Dendritic cell treated with granulocyte-macrophage colony-stimulating factor and Interleukin-4, amounts not matched to agents 40 ng/mL and 50 ng/mL, for 4 days (primary cell): ENCODE results near the gene GSTA5.
"Not testable (repeated sequence)": the region's sequence is repeated elsewhere in the genome, so short reads cannot be mapped to it uniquely, and the experiment has no call there.

Source experiments
- H3K27ac Mint-ChIP-seq: one replicate; pipeline ENCODE4 v1.8.0; 2022; ENCODE audit warnings: mild to moderate bottlenecking, mixed read lengths
- H3K27me3 Mint-ChIP-seq: one replicate; pipeline ENCODE4 v1.8.0; 2022; ENCODE audit warnings: mild to moderate bottlenecking, mixed read lengths
- H3K36me3 Mint-ChIP-seq: one replicate; pipeline ENCODE4 v1.8.0; 2022; ENCODE audit warnings: low read depth, mixed read lengths
- H3K4me1 Mint-ChIP-seq: one replicate; pipeline ENCODE4 v1.8.0; 2022; ENCODE audit warnings: low read depth, mixed read lengths
- H3K4me3 Mint-ChIP-seq: one replicate; pipeline ENCODE4 v1.8.0; 2022; ENCODE audit warnings: mild to moderate bottlenecking, moderate library complexity, mixed read lengths
- H3K9me3 Mint-ChIP-seq: one replicate; pipeline ENCODE4 v1.8.0; 2022; ENCODE audit warnings: mixed read lengths
- intact Hi-C: fragments of 100-400 bp; cut with micrococcal nuclease; formaldehyde crosslinking; loops from one replicate; pipeline ENCODE4 v1.15.0; 2022

Gene GSTA5

GRCh38 chr6:52840763-52841585 lies at the start of gene GSTA5:
Gene GSTA5 (minus strand): TSS chr6:52840813.
- Mint-ChIP-seq H3K4me3 (no peak within 1 kb of the TSS), H3K36me3 (no peaks in the 10 kb centered on the region), H3K27me3 (peaks cover 4% of the 10 kb centered on the region), H3K9me3 (no peaks in the 10 kb centered on the region), H3K27ac (no peak within 1 kb of the TSS), H3K4me1 (no peaks in the 10 kb centered on the region)
- intact Hi-C loops, result no loop called here

DNA sequence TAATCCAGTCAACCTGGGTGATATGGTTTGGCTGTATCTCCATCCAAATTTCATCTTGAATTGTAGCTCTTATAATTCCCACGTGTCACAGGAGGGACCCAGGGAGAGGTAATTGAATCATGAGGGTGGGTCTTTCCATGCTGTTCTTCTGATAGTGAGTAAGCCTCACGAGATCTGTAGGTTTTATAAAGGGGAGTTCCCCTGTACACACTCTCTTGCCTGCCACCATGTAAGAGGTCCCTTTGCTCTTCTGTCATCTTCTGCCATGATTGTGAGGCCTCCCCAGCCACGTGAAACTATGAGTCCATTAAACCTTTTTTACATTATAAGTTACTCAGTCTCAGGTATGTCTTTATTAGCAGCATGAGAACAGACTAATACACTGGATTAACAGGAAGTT lies 49.4 kb upstream of the GSTA5 start:
- Mint-ChIP-seq H3K9me3 (no peaks in the 10 kb centered on the region), H3K36me3 (no peaks in the 10 kb centered on the region), H3K27me3 (no peaks in the 10 kb centered on the region), H3K4me3 (no peak overlapping the region), H3K4me1 (no peaks in the 10 kb centered on the region), H3K27ac (no peak overlapping the region)
- intact Hi-C loops, result no loop called here

- H3K27me3 Mint-ChIP-seq, result no peaks in the 10 kb centered on the region
- H3K4me1 Mint-ChIP-seq, result no peaks in the 10 kb centered on the region
- intact Hi-C loops, result loop anchor here (10.0 kb wide), 1 partner anchor 87 kb away; no protein-coding TSS in a partner anchor
- no peak overlapping the region for H3K27ac Mint-ChIP-seq
- no peaks in the 10 kb centered on the region for H3K36me3 Mint-ChIP-seq
- H3K9me3 Mint-ChIP-seq, result no peaks in the 10 kb centered on the region
- H3K4me3 Mint-ChIP-seq, result no peak overlapping the region
Observed at GRCh38 chr6:52887910-52888524, 47.4 kb upstream of the GSTA5 start.

DNA sequence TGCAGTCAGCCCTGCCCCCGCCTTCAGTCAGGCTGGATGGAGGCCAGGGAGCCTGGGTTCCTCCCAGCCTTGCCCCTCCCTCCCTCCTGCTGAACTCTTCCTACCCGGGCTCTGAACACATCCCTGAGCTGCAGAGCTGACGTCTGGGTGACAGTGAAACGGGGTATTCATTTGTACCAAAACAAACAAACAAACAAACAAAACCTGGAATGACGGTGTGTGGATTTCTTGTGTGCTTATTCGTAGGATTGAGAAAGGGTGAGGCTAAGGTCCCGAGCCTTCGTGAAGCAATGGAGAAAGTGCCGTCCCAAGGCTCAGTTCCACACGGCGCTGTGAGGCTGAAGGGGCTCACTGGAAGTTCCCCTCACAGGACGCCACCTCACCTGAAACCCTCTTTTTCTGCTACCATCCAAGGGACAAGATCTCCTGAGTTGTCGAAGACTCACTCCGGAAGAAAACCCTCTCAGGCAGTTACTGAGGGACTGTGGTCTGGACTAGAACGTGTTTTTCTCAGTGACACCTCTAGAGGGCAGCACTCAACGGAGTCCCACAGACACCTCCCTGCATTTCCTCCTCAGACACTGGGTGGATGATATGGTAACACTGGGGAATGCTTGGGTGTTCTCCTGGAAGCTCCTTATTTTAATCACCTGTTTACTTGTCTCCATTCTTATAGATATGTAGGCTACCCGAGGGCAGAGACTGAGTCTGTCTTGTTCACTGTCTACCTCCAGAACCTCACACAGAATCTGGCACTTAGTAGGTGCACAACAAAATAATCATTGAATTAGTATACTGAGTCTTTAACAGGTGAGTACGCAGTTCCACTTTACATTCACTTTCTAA lies 41.6 kb upstream of the GSTA5 start:
- peak overlapping the region; percentile 65 for H3K27ac Mint-ChIP-seq
- H3K36me3 Mint-ChIP-seq, result no peaks in the 10 kb centered on the region
- intact Hi-C loops, result loop anchor here (1.0 to 10.0 kb wide), 2 partner anchors 93 to 183 kb away; partner anchors contain the start of gene FBXO9
- no peaks in the 10 kb centered on the region for H3K9me3 Mint-ChIP-seq
- no peaks in the 10 kb centered on the region for H3K4me1 Mint-ChIP-seq
- peak overlapping the region; percentile 73 for H3K4me3 Mint-ChIP-seq
- H3K27me3 Mint-ChIP-seq, result no peaks in the 10 kb centered on the region

DNA sequence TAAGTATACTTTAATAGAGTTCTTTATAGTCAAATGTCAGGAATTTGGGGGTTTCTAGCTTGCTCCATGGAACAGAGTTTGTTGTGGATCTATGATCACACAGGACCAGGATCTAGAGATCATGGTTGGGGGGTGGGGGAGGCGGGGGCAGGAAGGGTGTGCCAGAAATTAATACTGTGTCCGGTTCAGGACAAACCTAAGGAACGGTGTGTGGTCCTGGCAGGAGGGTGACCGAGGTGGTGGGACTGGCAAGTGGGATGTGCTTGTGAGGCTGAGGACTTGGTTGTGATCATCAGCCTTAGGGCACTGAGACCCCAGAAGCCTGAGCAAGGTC lies 41.0 kb upstream of the GSTA5 start:
- intact Hi-C loops, result loop anchor here (10.0 kb wide), 1 partner anchor 93 kb away; no protein-coding TSS in a partner anchor
- Mint-ChIP-seq H3K9me3 (no peaks in the 10 kb centered on the region), H3K4me1 (no peaks in the 10 kb centered on the region), H3K4me3 (peak overlapping the region; percentile 73), H3K27me3 (no peaks in the 10 kb centered on the region), H3K36me3 (no peaks in the 10 kb centered on the region), H3K27ac (peak overlapping the region; percentile 65)

GRCh38 chr6:52877786-52878185 lies 37.2 kb upstream of the GSTA5 start:
- intact Hi-C loops, result no loop called here
- Mint-ChIP-seq H3K36me3 (no peaks in the 10 kb centered on the region), H3K4me3 (no peak overlapping the region), H3K27me3 (no peaks in the 10 kb centered on the region), H3K4me1 (no peaks in the 10 kb centered on the region), H3K9me3 (no peaks in the 10 kb centered on the region), H3K27ac (no peak overlapping the region)

- Mint-ChIP-seq H3K9me3 (no peaks in the 10 kb centered on the region), H3K4me3 (no peak overlapping the region), H3K4me1 (no peaks in the 10 kb centered on the region), H3K27me3 (no peaks in the 10 kb centered on the region), H3K36me3 (no peaks in the 10 kb centered on the region), H3K27ac (no peak overlapping the region)
- intact Hi-C loops, result no loop called here
Observed at GRCh38 chr6:52877168-52877567, 36.6 kb upstream of the GSTA5 start.

DNA sequence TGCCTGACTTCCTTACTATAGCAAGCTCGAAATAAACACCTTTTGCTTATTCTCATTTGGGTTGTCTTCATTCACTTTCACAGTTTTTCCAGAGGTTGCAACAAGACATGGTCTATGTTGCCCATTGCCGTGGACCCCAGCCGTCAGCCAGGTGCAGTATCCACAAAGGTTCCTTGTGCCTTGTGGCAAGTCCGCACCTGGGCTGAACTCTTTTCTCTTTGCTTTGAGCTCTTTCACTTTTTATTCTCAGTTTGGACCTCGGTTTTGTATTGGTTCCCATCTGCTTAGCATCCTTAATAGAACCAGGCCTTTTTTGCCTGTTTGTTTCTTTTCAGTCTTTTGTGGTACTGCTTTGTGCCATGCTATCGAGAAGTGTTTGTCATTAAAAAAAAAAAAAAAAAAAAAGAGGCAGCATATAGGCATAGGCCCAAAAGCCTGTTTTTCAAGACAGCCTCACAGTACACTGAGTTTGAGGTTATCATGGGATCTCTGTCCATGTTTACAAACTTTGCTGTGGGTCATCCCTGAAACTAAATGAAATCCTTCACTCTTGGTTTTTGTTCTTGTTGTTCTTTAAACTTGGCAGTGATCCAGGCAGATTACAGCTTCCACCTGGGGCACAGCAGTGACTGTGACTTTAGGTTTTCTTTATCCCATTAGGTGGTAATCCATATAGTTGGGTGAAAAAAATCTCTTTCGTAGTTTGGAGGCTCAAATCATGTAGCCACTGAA lies 35.6 kb upstream of the GSTA5 start:
- Mint-ChIP-seq H3K9me3 (no peaks in the 10 kb centered on the region), H3K4me3 (no peak overlapping the region), H3K36me3 (no peaks in the 10 kb centered on the region), H3K4me1 (no peaks in the 10 kb centered on the region), H3K27me3 (no peaks in the 10 kb centered on the region), H3K27ac (no peak overlapping the region)
- intact Hi-C loops, result no loop called here

DNA sequence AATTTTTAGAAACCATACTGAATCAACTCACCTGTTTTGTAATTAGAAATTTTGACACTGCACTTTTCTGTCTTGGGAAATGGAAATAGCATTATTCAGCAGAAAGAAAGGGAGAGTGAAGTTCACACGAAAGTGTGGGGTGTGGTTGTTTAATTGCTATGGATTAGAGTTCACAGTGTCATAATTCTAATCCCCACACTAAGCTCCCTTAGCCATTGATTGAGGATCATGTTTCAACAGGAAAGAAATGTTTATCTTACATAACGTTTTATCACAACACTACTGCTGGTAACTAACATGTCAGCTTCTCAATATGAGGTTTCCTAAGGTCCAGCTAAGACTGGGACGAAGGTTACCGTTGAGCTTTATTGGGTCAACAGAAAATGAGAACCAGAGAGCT lies 31.4 kb upstream of the GSTA5 start:
- Mint-ChIP-seq H3K9me3 (no peaks in the 10 kb centered on the region), H3K36me3 (no peaks in the 10 kb centered on the region), H3K4me1 (no peaks in the 10 kb centered on the region), H3K27ac (no peak overlapping the region), H3K27me3 (peaks cover 2% of the 10 kb centered on the region), H3K4me3 (no peak overlapping the region)
- intact Hi-C loops, result no loop called here

DNA sequence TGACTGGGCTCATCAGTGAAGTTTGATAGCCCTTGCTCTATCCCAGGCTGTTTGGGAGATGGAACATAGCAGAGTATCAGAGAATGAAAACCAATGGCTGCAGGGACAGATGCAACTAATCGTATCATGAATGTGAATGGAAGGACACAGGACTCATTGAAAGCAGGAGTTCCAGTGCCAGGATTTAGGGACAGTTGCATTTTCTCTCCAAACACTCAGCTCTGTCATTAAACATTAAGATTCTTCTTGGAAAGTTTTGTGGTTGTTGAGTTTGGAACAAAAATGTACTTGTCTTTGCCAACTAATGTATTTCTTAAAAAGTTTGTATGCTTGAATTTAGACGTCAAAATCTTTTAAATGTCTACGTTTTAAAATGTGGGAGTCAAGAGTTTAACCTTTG lies 31.0 kb upstream of the GSTA5 start:
- intact Hi-C loops, result no loop called here
- H3K27me3 Mint-ChIP-seq, result peaks cover 2% of the 10 kb centered on the region
- H3K9me3 Mint-ChIP-seq, result no peaks in the 10 kb centered on the region
- no peak overlapping the region for H3K4me3 Mint-ChIP-seq
- no peaks in the 10 kb centered on the region for H3K4me1 Mint-ChIP-seq
- H3K27ac Mint-ChIP-seq, result no peak overlapping the region
- no peaks in the 10 kb centered on the region for H3K36me3 Mint-ChIP-seq

GRCh38 chr6:52870335-52871091 lies 29.9 kb upstream of the GSTA5 start:
- intact Hi-C loops, H3K27ac Mint-ChIP-seq, H3K4me3 Mint-ChIP-seq, H3K4me1 Mint-ChIP-seq, H3K27me3 Mint-ChIP-seq, H3K9me3 Mint-ChIP-seq, H3K36me3 Mint-ChIP-seq: not testable (repeated sequence)

DNA sequence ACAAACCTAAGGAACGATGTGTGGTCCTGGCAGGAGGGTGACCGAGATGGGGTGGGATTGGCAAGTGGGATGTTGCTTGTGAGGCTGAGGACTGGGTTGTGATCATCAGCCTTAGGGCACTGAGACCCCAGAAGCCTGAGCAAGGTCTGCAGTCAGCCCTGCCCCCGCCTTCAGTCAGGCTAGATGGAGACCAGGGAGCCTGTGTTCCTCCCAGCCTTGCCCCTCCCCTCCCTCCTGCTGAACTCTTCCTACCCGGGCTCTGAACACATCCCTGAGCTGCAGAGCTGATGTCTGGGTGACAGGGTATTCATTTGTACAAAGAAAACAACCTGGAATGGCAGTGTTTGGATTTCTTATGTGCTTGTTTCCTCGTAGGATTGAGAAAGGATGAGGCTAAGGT lies 28.3 kb upstream of the GSTA5 start:
- H3K4me1 Mint-ChIP-seq, H3K36me3 Mint-ChIP-seq, H3K4me3 Mint-ChIP-seq, H3K27me3 Mint-ChIP-seq, intact Hi-C loops, H3K9me3 Mint-ChIP-seq, H3K27ac Mint-ChIP-seq: not testable (repeated sequence)

- H3K4me1 Mint-ChIP-seq, result no peaks in the 10 kb centered on the region
- intact Hi-C loops, result no loop called here
- no peaks in the 10 kb centered on the region for H3K9me3 Mint-ChIP-seq
- no peak overlapping the region for H3K4me3 Mint-ChIP-seq
- no peaks in the 10 kb centered on the region for H3K36me3 Mint-ChIP-seq
- no peak overlapping the region for H3K27ac Mint-ChIP-seq
- peaks cover 2% of the 10 kb centered on the region for H3K27me3 Mint-ChIP-seq
Observed at GRCh38 chr6:52868240-52868639, 27.6 kb upstream of the GSTA5 start.
